HL-60/S4 (cell line): ENCODE measurements around the gene DDR2.
"Not testable (repeated sequence)": the region's sequence is repeated elsewhere in the genome, so short reads cannot be mapped to it uniquely, and the experiment has no call there.

ENCODE experiments used
- in situ Hi-C: fragments of 300-500 bp; cut with MboI; formaldehyde crosslinking; loops from 2 replicates; pipeline ENCODE4 v1.14.3; 2022; ENCODE audit warnings: low sequenced_read_pairs

The DDR2 gene

GRCh38 chr1:162753998-162754585, 121.8 kb downstream of the DDR2 start:
- in situ Hi-C loops: no loop called here

GRCh38 chr1:162755306-162755705, 123.0 kb downstream of the DDR2 start:
- in situ Hi-C loops: no loop called here

GRCh38 chr1:162756523-162756922, 124.3 kb downstream of the DDR2 start:
- in situ Hi-C loops: no loop called here

- in situ Hi-C loops: no loop called here
Measured at GRCh38 chr1:162757476-162757875, 125.2 kb downstream of the DDR2 start.

GRCh38 chr1:162765788-162766187, 133.5 kb downstream of the DDR2 start:
- in situ Hi-C loops: no loop called here

GRCh38 chr1:162772571-162773154, 140.4 kb downstream of the DDR2 start:
- in situ Hi-C loops: no loop called here

- in situ Hi-C loops: no loop called here
Measured at GRCh38 chr1:162774007-162774406, 141.7 kb downstream of the DDR2 start.

GRCh38 chr1:162779043-162779442, 146.8 kb downstream of the DDR2 start:
- in situ Hi-C loops: no loop called here

GRCh38 chr1:162782671-162783070, 150.4 kb downstream of the DDR2 start:
- in situ Hi-C loops: no loop called here

GRCh38 chr1:162784926-162785325, 152.7 kb downstream of the DDR2 start:
- in situ Hi-C loops: not testable (repeated sequence)

- in situ Hi-C loops: not testable (repeated sequence)
Measured at GRCh38 chr1:162788783-162789182, 156.5 kb downstream of the DDR2 start.

GRCh38 chr1:162790303-162790984, 158.2 kb downstream of the DDR2 start, which contains the start of gene HSD17B7:
Gene HSD17B7 (plus strand): TSS chr1:162790702. CDS start chr1:162790801, 99 bp downstream.
- in situ Hi-C loops: not testable (repeated sequence)

GRCh38 chr1:162790985-162791357, 158.7 kb downstream of the DDR2 start:
- in situ Hi-C loops: not testable (repeated sequence)

GRCh38 chr1:162794284-162794683, 162.0 kb downstream of the DDR2 start:
- in situ Hi-C loops: not testable (repeated sequence)

GRCh38 chr1:162796617-162797279, 164.5 kb downstream of the DDR2 start:
- in situ Hi-C loops: not testable (repeated sequence)

GRCh38 chr1:162799995-162800830, 167.9 kb downstream of the DDR2 start:
- in situ Hi-C loops: not testable (repeated sequence)

- in situ Hi-C loops: not testable (repeated sequence)
Measured at GRCh38 chr1:162807503-162807902, 175.2 kb downstream of the DDR2 start.

- in situ Hi-C loops: not testable (repeated sequence)
Measured at GRCh38 chr1:162812357-162812756, 180.1 kb downstream of the DDR2 start.

GRCh38 chr1:162818136-162818535, 185.9 kb downstream of the DDR2 start:
- in situ Hi-C loops: not testable (repeated sequence)

GRCh38 chr1:162818666-162819065, 186.4 kb downstream of the DDR2 start:
- in situ Hi-C loops: not testable (repeated sequence)
